Vagina (tissue), 2 donors: Measurements from ENCODE around the gene PIAS2. TPM values are rescaled to one million over a fixed set of nuclear protein-coding genes. Genes with fewer than 3 reads are reported as not detected.
A peak's percentile ranks its signal among the peaks of the same experiment; 100 is the strongest.

Experiments used
- DNase-seq, 2 donors: peaks; one replicate each; pipeline ENCODE4 v3.0.0-alpha.2; 2017; ENCODE audit errors: extremely low spot score in 2 of 2
- H3K27ac ChIP-seq: fragments of 200-600 bp; sonication (generic); one replicate; pipeline ENCODE4 v1.5.1; 2019
- H3K27me3 ChIP-seq: fragments of 200-600 bp; sonication (generic); one replicate; pipeline ENCODE4 v1.5.1; 2019
- H3K36me3 ChIP-seq, 2 donors: fragments of 200-600 bp; sonication (generic); one replicate each; pipeline ENCODE4 v1.5.1; 2017 to 2019
- H3K4me1 ChIP-seq: fragments of 200-600 bp; sonication (generic); one replicate; pipeline ENCODE4 v1.5.1; 2019
- H3K4me3 ChIP-seq, 2 donors: fragments of 200-600 bp; sonication (generic); 1 replicate in 1 of 2; 2 replicates in 1 of 2; pipeline ENCODE4 v1.5.1; 2016 to 2019
- H3K9me3 ChIP-seq: fragments of 200-600 bp; sonication (generic); one replicate; pipeline ENCODE4 v1.5.1; 2019
- POLR2A ChIP-seq, 2 donors: fragments of 450-650 bp; IDR thresholded peaks; one replicate each; pipeline ENCODE4 v1.6.1; 2017; ENCODE audit warnings: antibody characterized with exemption in 2 of 2, mild to moderate bottlenecking in 2 of 2, moderate library complexity in 2 of 2
- POLR2AphosphoS5 ChIP-seq, 2 donors: sonication (generic); formaldehyde crosslinking; IDR thresholded peaks; one replicate each; pipeline ENCODE4 v1.9.0; 2017; ENCODE audit warnings: antibody characterized with exemption in 2 of 2, mild to moderate bottlenecking in 2 of 2, low read depth in 1 of 2; ENCODE audit not compliant: insufficient read depth in 1 of 2
- intact Hi-C: fragments of 100-400 bp; cut with DNase I; formaldehyde crosslinking; loops from one replicate; pipeline ENCODE4 v1.15.1; 2023
- total RNA-seq: library from RNA; depleted of rRNA; stranded (reverse); fragments of >200 nt; gene quantifications from one replicate; pipeline ENCODE4 v1.2.3, GENCODE V29; 2016
- TF ChIP-seq, protein P1 (sequence below), 3 experiments: fragments of 450-650 bp in 2 of 3; fragments of 200-600 bp in 1 of 3; sonication (generic) in 1 of 3; IDR thresholded peaks; one replicate each; pipeline ENCODE4 v1.5.1; 2017 to 2019; ENCODE audit warnings: antibody characterized with exemption in 3 of 3, mild to moderate bottlenecking in 2 of 3, moderate library complexity in 2 of 3

Gene PIAS2
- total RNA-seq, 1 donor from 2014 or later = 17.7 TPM

DNA sequence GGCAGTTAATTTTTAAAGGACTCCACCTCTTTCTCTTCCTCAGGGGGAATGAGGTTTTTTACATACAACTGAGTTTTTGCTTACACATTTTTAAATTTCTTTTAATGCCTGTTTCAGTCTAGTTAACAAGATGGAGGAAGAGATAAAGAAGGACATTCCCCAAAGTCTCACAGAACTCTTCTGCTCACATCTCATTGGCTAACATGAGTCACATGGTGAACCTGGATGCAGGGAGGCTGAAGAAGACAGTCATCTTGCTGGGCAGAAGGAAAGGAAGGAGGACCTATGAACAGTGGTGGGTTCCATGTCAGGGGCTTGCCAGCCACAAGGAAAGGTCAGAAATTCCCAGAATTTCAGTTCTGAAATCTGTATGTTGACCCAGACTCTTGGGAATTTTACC lies 150.1 kb downstream of the PIAS2 start:
- DNase-seq = no peak
- intact Hi-C loops = no loop called here
- Histone ChIP-seq H3K4me3 (no peak overlapping the region), H3K36me3 (no peaks in the 10 kb centered on the region), H3K27ac (no peak overlapping the region), H3K4me1 (no peaks in the 10 kb centered on the region), H3K27me3 (no peaks in the 10 kb centered on the region), H3K9me3 (no peaks in the 10 kb centered on the region)
- TF ChIP-seq POLR2A (IDR thresholded peaks at IDR 0.05) = no peak
- TF ChIP-seq, protein P1, sequence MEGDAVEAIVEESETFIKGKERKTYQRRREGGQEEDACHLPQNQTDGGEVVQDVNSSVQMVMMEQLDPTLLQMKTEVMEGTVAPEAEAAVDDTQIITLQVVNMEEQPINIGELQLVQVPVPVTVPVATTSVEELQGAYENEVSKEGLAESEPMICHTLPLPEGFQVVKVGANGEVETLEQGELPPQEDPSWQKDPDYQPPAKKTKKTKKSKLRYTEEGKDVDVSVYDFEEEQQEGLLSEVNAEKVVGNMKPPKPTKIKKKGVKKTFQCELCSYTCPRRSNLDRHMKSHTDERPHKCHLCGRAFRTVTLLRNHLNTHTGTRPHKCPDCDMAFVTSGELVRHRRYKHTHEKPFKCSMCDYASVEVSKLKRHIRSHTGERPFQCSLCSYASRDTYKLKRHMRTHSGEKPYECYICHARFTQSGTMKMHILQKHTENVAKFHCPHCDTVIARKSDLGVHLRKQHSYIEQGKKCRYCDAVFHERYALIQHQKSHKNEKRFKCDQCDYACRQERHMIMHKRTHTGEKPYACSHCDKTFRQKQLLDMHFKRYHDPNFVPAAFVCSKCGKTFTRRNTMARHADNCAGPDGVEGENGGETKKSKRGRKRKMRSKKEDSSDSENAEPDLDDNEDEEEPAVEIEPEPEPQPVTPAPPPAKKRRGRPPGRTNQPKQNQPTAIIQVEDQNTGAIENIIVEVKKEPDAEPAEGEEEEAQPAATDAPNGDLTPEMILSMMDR (IDR thresholded peaks at IDR 0.05) = no peak
- TF ChIP-seq POLR2AphosphoS5 (IDR thresholded peaks at IDR 0.05; ENCODE audit: insufficient read depth in 1 of 2, low read depth in 1 of 2) = no peak

DNA sequence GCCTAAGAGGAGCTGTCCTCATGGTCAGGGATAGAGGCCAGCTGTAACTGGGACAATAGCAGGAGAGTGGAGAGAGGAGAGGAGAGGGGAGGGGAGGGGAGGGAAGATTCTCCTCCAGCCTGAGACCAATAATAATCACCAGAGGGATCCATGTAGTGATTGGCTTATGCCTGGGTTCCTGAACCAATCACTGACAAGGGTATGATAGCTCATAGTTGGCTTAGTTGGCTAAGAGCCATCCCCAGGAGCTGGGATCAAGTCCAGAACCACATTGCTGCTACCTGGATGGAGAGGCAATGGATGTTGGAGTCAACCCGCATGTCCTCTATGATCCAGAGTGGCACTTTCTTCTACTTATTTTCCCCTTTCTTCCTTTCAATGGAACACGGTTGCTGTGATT lies 152.7 kb downstream of the PIAS2 start:
- Histone ChIP-seq H3K36me3 (no peaks in the 10 kb centered on the region), H3K27ac (no peak overlapping the region), H3K27me3 (no peaks in the 10 kb centered on the region), H3K4me3 (no peak overlapping the region), H3K4me1 (no peaks in the 10 kb centered on the region), H3K9me3 (no peaks in the 10 kb centered on the region)
- intact Hi-C loops = no loop called here
- no peak for DNase-seq
- TF ChIP-seq, protein P1 (IDR thresholded peaks at IDR 0.05) = no peak
- TF ChIP-seq POLR2A (IDR thresholded peaks at IDR 0.05) (no peak), POLR2AphosphoS5 (IDR thresholded peaks at IDR 0.05; ENCODE audit: insufficient read depth in 1 of 2, low read depth in 1 of 2) (no peak)

DNA sequence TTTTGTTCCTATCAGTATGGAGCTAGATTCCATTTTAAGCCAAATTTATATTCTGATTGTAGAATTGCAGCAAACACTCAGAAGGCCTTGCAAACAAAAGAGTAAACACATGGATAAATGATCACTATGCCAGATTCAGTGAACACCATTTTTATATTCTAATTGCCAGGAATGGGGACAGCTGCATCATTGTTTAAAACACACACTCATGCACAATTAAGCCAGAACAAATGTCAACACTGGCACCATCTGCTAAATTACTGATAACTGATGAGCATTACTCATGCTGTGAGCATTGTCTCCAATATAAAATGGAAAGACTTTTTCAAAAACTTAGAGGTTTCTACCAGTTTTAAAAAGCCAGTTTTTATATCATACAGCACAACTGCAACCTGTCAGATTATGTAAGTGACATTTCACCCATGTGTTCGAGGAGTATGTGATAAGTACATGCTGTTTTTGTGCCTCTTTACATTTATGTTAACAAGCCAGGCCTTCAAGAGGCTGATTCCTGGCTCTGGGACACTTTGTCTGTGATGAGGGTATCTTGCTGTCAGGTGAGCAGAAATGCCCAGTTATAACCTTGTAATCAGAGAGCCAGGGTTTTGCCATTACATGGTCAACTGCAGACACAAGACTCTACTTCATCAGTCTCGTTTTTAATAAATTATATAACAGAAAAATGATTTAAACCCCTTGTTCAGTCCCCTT lies 156.1 kb downstream of the PIAS2 start:
- Histone ChIP-seq H3K4me1 (peaks cover 19% of the 10 kb centered on the region), H3K27me3 (peaks cover 8% of the 10 kb centered on the region), H3K36me3 (no peaks in the 10 kb centered on the region), H3K27ac (no peak overlapping the region), H3K9me3 (no peaks in the 10 kb centered on the region), H3K4me3 (no peak overlapping the region)
- intact Hi-C loops = no loop called here
- TF ChIP-seq POLR2A (IDR thresholded peaks at IDR 0.05) = no peak
- TF ChIP-seq, protein P1 (IDR thresholded peaks at IDR 0.05) = no peak
- no peak for TF ChIP-seq POLR2AphosphoS5 (IDR thresholded peaks at IDR 0.05; ENCODE audit: insufficient read depth in 1 of 2, low read depth in 1 of 2)
- no peak for DNase-seq

DNA sequence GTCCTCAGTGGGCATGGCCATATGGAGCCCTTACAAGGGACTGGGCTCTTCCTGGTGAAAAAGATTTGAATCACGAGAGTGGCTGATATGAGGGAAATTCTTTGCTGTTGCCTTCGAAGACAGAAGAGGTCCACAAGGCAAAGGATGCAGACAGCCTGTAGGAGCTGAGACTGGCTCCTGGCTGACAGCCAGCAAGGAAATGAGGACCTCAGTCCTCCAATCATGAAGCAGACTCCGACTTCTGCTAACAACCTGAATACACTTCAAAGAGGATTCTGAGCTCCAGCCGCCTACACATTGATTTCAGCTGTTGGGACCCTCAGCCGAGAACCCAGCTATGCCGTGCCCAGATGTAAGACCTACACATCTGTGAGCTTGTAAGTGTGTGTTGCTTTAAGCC lies 157.4 kb downstream of the PIAS2 start:
- no peak for DNase-seq
- no peak for TF ChIP-seq POLR2AphosphoS5 (IDR thresholded peaks at IDR 0.05; ENCODE audit: insufficient read depth in 1 of 2, low read depth in 1 of 2)
- TF ChIP-seq, protein P1 (IDR thresholded peaks at IDR 0.05) = no peak
- no peak for TF ChIP-seq POLR2A (IDR thresholded peaks at IDR 0.05)
- Histone ChIP-seq H3K36me3 (no peaks in the 10 kb centered on the region), H3K27ac (no peak overlapping the region), H3K4me1 (peaks cover 23% of the 10 kb centered on the region), H3K9me3 (no peaks in the 10 kb centered on the region), H3K4me3 (no peak overlapping the region), H3K27me3 (peaks cover 8% of the 10 kb centered on the region)
- intact Hi-C loops = no loop called here

DNA sequence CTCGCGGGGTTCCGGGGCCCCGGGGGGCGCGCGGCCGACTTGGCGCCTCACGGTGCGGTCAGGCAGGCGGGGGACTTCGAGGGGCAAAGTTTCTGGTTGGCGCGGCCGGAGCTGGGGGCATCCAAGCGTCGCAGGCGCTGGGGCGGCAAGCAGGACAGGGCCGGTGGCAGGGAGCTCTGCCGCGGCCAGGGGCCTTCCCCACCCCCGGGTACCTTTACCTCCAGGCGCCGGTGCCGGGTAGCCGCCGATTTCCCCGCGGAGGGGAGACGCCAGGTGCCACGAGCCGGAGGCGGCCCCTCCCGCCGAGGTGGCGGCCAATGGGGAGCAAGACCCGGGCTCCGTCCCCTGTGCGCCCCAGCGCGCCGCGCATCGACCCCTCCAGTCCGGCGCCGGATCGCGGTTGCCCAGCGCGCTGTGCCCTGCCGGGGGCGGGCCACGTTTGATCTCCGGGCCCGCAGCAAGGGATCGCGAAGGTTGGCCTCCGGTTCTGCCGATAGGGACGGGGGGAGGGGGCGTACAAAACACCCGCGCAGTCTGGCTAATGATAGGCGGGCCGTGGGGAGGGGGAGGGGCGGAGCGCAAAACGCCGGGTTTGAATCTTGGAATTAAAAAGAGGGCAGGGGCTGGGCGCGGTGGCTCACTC lies 160.6 kb downstream of the PIAS2 start, which contains the start of gene ST8SIA5:
Gene ST8SIA5, minus strand, starts transcription at position 495 of the 643 bp plus-strand sequence. CDS start 545 bp downstream, outside the sequence.
- no peaks in the 10 kb centered on the region for H3K36me3 ChIP-seq
- H3K27ac ChIP-seq = no peak within 1 kb of the TSS
- TF ChIP-seq, protein P1 (IDR thresholded peaks at IDR 0.05) = no peak
- TF ChIP-seq POLR2A (IDR thresholded peaks at IDR 0.05) (no peak), POLR2AphosphoS5 (IDR thresholded peaks at IDR 0.05; ENCODE audit: insufficient read depth in 1 of 2, low read depth in 1 of 2) (no peak)
- intact Hi-C loops = no loop called here
- peaks cover 8% of the 10 kb centered on the region for H3K27me3 ChIP-seq
- H3K4me1 ChIP-seq = peaks cover 23% of the 10 kb centered on the region
- no peak for DNase-seq
- H3K4me3 ChIP-seq = peak within 1 kb of the TSS; percentile 16 to 22
- no peaks in the 10 kb centered on the region for H3K9me3 ChIP-seq
